ENCODE data around the gene PIGW. TPM values are rescaled to one million over a fixed set of nuclear protein-coding genes. Genes with fewer than 3 reads are reported as not detected.

Gene PIGW
- total RNA-seq, 1 donor, result 12.7 TPM

DNA sequence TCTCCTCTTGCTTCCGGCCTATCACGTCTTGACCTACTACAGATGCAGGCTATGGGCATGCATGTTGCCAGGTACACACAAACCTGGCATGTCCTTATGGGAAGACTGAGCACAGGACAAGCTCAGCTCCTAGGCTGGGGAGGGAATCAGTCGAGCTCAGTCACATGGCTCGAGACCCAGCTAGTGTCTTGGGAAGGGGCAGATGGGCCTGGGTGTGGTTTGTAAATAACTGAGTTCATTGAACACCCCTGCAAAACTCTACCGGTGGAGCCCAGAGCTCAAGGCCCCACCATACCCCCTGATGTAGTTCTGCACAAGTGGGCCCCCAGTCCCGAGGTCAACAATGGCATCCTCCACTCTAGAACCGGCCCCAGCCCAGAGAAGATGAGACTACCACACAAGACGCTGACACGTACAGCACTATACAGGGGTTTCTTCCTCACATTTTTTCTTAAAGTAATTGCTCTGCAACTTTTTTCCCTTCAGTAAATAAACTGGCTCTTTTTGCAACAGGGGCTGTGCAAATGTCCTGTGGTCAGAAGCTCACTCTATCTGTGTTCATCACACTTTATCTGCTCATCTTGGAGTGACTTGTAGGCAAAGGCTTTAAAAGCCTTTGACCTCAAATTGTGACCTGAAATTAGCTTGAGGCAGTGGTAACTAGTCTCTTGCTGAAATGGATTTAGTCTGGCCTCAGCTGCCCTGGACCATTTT, 25.4 kb upstream of the PIGW start:
- TF ChIP-seq, protein P1, sequence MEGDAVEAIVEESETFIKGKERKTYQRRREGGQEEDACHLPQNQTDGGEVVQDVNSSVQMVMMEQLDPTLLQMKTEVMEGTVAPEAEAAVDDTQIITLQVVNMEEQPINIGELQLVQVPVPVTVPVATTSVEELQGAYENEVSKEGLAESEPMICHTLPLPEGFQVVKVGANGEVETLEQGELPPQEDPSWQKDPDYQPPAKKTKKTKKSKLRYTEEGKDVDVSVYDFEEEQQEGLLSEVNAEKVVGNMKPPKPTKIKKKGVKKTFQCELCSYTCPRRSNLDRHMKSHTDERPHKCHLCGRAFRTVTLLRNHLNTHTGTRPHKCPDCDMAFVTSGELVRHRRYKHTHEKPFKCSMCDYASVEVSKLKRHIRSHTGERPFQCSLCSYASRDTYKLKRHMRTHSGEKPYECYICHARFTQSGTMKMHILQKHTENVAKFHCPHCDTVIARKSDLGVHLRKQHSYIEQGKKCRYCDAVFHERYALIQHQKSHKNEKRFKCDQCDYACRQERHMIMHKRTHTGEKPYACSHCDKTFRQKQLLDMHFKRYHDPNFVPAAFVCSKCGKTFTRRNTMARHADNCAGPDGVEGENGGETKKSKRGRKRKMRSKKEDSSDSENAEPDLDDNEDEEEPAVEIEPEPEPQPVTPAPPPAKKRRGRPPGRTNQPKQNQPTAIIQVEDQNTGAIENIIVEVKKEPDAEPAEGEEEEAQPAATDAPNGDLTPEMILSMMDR (IDR thresholded peaks at IDR 0.05; ENCODE audit: insufficient read depth, low read length), result no peak
- no peak overlapping the region for H3K4me3 ChIP-seq (ENCODE audit: low read depth, low read length)

DNA sequence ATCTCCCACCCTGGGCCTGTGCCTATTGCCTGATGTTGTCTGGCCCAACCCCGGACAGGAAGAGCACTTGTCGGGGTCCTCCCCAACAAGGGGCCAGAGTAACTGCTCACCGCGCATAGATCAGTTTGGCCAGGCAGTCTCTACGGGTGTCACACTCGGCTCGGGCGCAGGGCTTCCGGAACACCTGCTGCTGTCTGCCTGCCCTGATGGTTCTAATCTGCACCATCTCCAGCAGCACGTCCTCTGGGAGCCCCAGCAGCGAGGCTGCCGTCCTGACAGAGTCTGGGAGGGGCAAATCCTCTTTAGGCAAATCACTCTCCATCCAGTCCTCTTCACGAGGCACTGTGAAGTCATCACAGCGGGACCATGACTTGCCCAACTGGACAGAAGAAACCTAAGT, 24.2 kb upstream of the PIGW start:
- no peak overlapping the region for H3K4me3 ChIP-seq (ENCODE audit: low read depth, low read length)
- TF ChIP-seq, protein P1 (IDR thresholded peaks at IDR 0.05; ENCODE audit: insufficient read depth, low read length), result no peak
- no peak for DNase-seq (ENCODE audit: low read depth)

More for the DNA sequence above, 25.4 kb upstream of the PIGW start:
- DNase-seq (ENCODE audit: low read depth), result no peak

DNA sequence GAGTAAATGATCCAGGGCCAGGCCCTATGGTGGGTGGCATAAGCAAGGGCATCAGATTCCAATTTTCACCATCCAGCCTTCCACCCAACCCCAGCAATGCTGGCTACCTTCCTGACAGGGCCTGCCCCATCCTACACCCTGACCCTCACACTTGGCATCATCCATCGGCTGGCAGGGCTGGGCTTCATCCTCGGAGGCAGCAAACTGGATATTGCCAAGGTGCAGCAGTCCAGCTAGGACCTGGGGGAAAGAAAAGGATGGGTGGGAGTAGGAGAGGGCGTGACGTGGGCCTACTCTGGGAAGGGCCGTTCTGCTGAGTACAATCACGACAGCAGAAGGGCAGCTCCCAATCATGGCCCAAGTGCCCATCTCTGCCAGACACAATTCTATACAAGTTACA, 23.6 kb upstream of the PIGW start:
- no peak overlapping the region for H3K4me3 ChIP-seq (ENCODE audit: low read depth, low read length)
- DNase-seq (ENCODE audit: low read depth), result no peak
- TF ChIP-seq, protein P1 (IDR thresholded peaks at IDR 0.05; ENCODE audit: insufficient read depth, low read length), result no peak

DNA sequence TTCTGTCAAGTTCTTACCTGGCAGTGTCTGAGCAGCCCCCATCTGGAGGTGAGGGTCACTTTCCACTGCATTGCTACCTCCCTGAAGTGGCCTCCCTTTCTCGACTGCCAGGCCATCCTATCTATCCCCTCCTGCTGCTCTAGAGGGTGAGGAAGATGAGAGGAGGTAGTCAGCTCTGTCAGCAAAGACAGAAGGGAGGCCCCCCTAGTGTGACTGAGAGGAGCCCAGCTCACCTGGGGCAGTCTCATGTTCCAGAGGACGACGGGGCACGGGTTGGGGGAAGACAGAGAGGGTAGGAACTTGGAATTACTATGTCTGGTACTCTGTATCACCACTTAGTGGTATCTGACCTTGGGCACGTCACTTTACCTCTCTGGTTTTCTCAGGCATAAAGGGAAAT, 22.1 kb upstream of the PIGW start:
- DNase-seq (ENCODE audit: low read depth), result no peak
- H3K4me3 ChIP-seq (ENCODE audit: low read depth, low read length), result no peak overlapping the region
- TF ChIP-seq, protein P1 (IDR thresholded peaks at IDR 0.05; ENCODE audit: insufficient read depth, low read length), result no peak

DNA sequence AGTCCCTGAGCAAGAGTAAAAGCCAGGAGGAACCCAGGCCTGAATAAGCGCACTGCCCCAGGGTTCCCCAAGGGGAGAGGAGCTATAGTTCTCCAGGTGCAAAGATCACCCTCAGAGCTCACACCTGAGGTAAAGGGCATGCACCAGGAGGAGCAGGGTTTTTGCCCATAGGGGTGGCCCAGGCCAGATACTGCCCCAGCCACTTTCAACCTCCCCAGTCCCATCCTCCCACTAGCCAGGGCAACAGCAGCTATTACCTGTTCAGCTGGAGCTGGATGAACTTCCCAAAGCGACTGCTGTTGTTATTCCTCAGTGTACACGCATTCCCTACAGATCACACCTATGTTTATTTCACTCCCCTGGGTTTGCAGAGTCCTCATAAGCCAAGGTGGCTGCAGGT, 19.9 kb upstream of the PIGW start:
- no peak overlapping the region for H3K4me3 ChIP-seq (ENCODE audit: low read depth, low read length)
- DNase-seq (ENCODE audit: low read depth), result no peak
- TF ChIP-seq, protein P1 (IDR thresholded peaks at IDR 0.05; ENCODE audit: insufficient read depth, low read length), result no peak

DNA sequence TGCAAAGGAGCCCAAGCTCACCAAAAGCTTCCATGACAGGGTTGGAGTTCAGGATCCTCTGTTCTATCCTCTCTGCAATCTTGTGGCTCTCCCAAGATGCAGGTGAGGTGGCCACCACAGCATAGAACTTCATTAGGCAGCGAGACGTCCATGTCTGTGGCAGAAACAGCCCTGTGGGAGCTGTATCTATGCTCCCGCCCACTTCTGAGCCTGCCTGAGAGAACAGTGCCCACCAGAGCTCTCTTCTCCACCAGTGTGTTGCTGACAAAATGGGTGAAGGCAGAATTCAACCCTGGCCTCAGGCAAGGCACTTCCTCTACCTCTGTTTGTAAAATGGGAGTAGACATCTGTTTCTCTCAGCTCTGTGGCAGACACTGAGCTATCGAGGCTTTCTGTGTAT, 18.9 kb upstream of the PIGW start:
- no peak for DNase-seq (ENCODE audit: low read depth)
- no peak overlapping the region for H3K4me3 ChIP-seq (ENCODE audit: low read depth, low read length)
- TF ChIP-seq, protein P1 (IDR thresholded peaks at IDR 0.05; ENCODE audit: insufficient read depth, low read length), result no peak

DNA sequence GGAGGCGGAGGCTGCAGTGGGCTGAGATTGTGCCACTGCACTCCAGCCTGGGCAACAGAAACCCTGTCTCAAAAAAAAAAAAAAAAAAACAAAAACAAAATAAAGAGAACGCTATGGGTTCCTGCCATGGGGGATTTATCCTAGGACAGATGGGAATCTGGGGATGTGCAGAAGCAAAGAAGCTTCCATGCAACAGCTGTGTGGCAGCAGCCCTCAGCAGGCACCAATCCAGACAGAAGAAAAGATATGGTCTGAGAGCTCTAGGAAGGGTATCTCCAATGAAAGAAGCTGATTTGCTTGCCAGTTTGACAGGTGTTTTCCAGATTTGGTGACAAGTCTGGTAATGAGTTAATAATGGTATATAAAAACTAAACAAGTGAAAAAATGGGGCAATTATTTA, 11.7 kb upstream of the PIGW start:
- H3K4me3 ChIP-seq (ENCODE audit: low read depth, low read length), result no peak overlapping the region
- no peak for DNase-seq (ENCODE audit: low read depth)
- TF ChIP-seq, protein P1 (IDR thresholded peaks at IDR 0.05; ENCODE audit: insufficient read depth, low read length), result no peak

Measured in fibroblast of the aortic adventitia (primary cell).